ENCODE measurements around the gene TAS2R30.

TAS2R30 gene, protein sequence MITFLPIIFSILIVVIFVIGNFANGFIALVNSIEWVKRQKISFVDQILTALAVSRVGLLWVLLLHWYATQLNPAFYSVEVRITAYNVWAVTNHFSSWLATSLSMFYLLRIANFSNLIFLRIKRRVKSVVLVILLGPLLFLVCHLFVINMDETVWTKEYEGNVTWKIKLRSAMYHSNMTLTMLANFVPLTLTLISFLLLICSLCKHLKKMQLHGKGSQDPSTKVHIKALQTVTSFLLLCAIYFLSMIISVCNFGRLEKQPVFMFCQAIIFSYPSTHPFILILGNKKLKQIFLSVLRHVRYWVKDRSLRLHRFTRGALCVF

DNA sequence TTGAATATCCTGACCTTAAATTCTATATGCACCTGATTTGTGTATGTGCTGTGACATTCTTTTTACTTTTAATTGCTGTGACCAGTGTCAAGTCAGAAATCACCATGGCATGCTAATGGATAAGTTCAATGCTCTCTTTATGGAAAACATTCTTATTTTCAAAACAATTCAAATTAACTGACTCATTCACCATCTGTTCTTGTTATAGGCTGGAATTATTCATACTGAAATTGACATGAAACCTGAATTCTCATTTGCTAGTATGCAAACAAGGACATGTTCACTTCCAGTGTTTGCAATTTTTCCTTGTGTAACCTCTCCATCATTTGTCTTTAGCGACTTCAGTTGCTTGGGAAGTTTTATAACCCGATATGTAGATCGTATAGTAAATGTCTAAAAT, at the start of gene TAS2R30:
Gene TAS2R30, minus strand, starts transcription at position 340 of the 400 bp plus-strand sequence. CDS start 400 bp downstream, outside the sequence.
- no peak for DNase-seq (ENCODE audit: low spot score)

DNA sequence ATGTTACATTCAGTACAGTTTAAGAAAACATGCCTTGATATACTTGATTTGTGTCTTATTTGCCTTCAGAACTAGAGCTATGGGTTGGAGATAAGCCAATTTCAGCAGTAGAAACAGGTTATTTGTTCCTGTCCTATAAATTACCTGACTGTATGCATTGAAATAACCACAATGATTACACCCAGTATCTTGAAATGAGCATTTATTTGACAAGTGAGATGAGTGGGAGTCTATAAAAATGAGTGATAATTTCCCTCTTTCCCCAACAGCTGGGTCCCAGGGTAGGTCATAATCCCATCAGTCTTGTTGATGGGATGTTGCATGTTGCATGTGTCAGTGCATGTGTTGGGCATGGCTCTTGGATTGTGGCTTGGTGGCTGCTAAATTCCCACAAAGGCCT, 48.6 kb upstream of the TAS2R30 start:
- DNase-seq (ENCODE audit: low spot score): no peak

DNA sequence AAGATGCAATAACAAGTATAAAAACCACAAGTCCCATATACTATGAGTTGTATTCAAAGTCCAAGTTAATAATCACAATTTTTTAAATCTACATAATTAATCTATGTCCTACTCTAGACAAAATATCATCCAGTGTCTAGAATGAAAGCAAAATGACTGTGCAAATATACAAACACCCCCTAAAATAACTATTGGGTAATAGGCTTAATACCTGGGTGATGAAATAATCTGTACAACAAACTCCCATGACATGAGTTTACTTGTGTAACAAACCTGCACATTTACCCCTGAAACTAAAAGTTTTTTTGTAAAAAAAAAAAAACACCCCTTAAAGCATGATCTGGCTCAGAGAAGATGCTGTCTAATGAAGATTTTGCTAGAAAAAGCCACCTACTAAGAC, 48.1 kb upstream of the TAS2R30 start:
- no peak for DNase-seq (ENCODE audit: low spot score)

DNA sequence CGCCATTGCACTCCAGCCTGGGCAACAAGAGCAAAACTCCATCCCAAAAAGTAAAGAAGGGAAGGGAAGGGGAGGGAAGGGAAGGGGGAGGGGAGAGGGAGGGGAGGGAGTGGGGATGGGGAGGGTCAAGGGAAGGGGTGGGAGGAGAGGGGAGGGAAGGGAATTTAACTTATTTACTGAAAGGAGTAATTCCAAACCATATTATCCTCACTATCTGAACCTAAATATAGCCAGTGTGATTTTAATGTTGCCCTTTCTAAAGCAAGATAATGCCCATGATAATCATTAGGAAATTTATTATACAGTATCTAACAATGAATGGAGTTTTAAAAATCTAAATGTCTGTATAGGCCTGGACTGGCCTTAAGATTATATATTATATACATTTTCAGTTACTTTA, 43.8 kb upstream of the TAS2R30 start:
- DNase-seq (ENCODE audit: low spot score): no peak

DNA sequence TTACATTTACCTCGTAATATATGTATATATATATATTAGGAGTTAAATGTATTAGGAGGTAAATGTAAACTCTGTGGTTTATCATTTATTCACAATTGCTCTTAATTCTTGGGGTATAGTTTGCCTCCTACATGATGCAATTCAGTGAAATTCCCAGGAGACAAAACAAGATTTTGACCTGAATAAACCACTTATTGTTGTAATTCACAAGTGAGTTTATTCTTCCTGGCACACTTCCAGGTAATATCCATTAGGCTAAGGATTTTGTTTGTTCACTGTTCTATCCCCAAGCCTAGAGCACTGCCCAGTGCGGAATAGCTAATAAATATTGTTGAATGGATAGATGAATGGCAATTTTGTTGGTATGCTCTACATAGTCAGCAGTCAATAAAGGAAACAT, 39.6 kb upstream of the TAS2R30 start:
- no peak for DNase-seq (ENCODE audit: low spot score)

DNA sequence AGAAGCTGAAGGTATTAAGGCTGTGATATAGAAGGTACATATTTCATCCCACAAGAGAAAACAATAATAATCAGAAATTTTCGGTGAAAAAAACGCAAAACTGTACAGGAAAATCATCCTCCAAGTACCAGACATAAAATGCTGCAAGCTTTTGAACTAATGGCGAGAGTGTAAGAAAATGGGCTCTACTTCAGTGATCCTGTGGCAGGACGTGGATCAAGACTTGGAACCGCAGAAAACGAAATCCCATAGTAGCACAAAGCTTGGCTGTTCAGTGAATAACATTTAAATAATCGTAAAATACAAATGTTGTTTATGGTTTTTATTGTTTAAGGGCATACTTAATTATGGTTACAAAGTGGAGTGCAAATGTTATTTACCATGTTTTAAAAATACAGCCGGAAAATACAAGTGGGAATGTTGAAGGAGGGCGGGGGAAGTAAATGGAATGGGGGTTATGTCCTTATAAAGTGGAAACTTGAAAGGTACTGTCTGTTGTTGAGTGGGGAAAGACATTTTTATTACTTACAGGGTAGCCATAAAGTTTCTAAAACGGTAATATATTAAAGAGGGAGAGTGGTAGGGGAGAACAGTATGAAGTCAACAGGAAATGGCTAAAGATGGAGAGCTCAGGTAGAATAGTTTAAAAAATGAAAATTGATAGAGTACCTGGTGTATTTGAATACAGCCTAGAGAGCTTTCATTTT, 37.7 kb upstream of the TAS2R30 start:
- no peak for DNase-seq (ENCODE audit: low spot score)

DNA sequence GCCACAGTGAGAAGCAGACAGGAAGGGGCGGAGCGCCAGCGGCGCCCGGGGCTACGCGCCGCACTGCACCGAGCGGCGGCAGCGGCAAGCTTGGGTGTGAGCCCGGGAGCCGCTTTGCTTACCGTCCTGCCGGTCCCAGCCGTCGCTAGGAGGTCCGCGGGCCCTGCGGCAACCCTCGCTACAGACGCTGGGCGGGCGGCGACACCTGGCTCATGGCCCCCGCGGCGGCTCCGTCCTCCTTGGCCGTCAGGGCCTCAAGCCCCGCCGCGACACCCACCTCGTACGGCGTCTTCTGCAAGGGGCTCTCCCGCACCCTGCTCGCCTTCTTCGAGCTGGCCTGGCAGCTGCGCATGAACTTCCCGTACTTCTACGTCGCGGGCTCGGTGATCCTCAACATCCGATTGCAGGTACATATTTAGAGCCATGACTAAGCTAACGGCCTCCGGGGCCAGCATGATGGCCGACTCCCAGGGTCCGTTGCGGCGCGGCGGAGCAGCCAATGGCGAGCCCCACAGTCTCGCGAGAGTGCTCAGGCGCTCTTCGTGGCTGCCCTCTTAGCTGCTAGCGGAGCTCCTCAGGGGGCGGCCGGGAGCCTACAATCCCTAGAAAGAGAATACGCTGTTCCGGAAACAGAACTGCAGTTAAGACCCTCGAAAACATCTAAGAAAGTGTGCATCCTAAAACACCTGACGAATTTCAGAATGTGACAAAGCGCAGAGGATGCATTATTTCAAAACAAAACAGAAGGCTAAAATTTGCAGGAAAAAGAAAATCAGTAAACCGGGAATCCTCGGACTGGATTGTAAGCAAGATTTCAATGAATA, 36.9 kb upstream of the TAS2R30 start, which contains the start of gene SMIM10L1:
Gene SMIM10L1, plus strand, starts transcription at position 50 of the 824 bp plus-strand sequence. Its CDS starts 163 bp downstream, at position 213.
- peak; percentile 96 for DNase-seq (ENCODE audit: low spot score)

DNA sequence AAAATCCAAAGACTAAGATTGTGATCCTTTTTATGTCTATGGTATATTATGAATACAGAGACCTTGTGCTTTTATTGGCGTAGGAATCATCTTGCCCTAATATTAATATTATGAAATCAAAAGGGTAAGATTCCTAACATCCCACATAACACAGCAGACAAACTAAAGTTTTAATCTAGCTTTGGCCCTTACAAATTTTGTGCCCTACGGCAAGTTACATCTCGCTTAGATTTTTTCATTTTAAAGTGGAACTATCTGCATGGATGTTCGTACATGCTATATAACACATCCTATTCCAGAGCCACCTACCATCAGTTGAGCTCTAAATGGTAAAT, 36.3 kb upstream of the TAS2R30 start:
- no peak for DNase-seq (ENCODE audit: low spot score)

DNA sequence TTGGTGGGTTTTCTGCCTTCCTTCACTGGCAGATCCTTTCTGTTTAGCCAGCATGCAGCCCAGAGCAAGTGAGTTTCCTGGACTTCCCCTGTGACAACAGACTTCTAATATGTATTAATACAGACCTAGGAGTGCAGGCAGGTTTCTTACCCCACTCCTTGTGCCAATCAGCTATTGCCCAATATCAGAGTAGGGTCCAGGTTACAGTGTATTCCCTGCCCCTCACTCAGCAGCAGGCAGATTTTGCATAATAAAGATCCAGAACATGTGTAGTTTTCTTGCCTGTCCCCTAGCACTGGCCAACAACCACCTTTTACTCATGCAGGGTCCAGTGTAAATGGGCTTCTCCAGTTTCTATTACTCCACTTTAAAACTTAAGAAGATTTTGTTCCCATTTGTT, 31.9 kb upstream of the TAS2R30 start:
- DNase-seq (ENCODE audit: low spot score): no peak

DNA sequence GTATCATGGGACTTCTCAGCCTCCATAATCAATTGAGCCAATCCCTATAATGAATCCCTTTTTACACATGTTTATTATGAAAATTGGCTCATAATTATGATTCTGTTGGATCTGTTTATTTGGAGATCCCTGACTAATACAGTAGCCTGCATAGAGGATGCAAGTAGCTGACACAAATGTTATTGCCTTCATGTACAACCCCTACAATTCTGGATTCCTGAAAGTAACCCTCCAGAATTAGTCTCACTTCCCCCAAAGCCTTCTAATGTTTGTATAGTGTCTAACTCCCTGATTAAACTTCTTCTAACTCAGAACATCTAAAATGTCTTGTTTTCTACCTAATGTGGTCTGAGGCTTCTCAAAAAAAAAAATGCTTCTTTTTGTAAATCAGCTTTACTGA, 29.9 kb upstream of the TAS2R30 start:
- no peak for DNase-seq (ENCODE audit: low spot score)

DNA sequence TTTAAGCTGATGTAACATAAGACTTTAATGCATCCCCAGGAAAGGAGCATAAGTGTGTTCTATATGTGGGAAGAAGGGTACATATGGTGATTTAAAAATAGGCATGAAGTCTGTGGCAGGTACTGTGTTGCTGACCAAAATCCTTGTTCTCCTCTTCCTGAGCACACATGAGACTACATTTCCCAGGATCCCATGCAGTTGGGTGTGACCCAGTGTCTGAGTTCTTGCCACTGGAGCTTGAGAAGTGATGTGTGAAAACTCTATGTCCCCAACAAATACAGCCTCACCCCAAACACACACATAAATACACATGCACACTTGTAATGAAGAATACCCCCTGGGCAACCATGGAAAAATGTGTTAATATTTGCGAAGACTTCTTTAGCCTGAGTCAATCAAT, 28.1 kb upstream of the TAS2R30 start:
- no peak for DNase-seq (ENCODE audit: low spot score)

DNA sequence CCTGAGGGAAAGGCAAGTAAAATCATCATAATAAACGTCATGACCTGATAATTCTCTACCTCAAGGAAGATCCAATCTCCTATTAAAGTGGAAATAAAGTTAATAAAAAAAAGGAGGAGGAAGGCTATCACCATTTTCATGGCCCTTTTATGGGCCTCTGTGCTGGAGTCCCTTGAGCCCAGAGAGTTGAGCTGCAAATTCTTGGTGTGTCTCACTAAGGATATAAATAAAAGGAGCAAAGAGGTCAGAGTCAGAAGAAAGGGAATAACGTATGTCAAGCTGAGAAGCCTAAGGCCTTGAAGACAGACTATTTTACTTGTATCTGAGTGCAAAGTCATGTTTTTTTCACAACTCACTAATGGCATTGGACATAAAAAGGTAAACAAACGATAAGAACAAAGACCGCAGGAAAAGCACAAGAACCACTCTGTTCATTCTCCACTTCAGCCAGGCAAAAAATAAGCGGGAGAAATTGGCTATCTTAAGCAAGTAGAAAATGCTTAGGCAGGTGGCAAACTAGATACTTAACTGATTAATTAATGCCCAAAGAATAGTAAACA, 24.5 kb upstream of the TAS2R30 start:
- no peak for DNase-seq (ENCODE audit: low spot score)

DNA sequence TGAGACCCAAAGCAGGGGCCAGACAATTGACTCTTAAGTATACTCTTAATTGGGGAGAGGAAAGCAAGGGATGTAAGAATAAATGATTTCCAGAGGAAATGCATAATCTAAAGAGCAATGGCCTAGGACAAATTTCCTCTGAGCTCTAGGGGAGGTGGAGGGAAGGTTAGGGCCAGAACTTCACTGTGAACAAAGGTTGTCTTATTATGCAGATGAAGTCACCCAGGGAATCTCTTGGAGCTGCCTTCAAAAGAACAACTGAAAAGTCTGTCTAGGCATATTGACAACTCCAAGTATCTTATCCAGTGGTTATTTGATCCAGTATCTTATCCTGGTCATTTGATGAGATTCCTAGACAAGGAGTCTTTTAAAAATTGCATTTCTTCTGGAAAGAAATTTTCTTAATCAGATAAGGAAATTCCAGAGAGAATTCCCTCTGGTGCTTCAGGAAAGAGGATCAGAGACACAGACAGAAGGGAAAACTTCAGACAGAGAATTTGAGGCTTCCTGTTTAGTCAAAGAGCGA, 20.0 kb upstream of the TAS2R30 start:
- no peak for DNase-seq (ENCODE audit: low spot score)

DNA sequence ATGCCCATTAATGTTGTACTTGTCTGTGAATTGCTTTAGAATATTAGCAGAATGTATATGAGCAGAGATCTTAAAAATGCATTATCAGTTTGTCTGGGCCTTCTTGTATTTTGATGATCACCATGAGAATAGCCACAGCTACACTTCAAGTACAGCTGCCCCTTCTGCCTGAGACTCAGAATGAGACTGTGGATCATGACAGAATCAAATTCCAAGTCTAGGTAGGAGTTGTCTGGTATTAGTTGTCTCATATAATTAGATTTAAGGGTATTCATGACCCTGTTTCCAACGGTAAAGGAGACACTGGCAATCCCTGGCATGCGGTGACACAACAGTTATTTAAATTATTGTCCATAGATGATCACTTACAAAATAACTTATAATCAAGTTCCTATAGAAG, 18.3 kb upstream of the TAS2R30 start:
- no peak for DNase-seq (ENCODE audit: low spot score)

DNA sequence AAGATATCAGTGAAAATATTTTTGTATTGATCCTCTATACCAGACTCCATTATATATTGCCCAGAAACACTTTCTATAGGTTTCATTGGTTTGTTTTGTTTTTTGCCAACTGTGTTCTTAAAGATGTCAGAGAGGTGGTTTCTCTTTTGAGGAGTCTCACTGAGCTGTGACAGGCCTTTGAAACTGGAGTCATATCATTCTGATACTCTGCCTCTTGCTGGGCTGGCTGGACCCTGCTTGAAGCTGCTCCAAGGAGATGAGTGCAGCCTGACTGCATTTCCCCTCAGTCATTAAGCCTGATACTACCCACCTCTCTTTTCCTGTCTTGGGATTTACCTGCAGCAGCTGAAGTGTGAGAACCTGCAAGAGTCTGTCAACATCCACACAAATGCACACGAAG, 16.4 kb upstream of the TAS2R30 start:
- DNase-seq (ENCODE audit: low spot score): no peak

DNA sequence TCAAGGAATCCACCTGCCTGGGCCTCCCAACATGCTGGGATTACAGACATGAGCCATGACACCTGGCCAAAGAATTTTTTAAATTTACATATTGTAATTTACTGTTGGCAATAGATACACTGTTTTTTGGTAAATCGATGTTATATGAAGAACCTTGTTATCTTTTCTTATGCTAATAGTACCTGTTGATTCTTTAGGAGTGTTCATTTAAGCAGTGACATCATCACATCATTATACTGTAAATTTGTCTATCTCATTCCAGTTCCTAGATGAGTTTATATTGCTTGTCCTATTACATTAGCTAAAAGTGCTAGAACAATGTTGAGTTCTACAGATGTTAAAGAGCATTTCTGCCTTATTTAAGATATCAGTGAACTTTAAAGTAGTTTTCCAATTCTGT, 13.0 kb upstream of the TAS2R30 start:
- no peak for DNase-seq (ENCODE audit: low spot score)

DNA sequence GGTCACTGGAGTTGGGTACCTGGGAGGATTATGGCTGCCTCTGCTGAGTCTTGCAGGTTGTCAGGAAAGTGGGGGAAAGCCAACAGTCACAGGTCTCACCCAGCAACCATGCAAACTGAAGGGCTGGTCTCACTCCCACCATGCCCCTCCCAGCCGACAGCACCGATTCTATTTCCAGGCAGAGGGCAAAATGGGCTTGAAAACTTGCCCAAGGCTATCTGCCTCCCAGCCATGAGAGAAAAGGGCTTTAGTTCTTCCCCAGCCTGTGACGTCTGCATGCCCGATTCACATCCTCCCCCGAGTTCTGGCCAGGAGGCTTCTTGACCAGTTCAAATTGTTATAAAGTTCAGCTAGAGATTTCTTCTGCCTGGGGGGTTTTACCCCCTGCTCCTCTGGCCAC, 9.9 kb upstream of the TAS2R30 start:
- no peak for DNase-seq (ENCODE audit: low spot score)

DNA sequence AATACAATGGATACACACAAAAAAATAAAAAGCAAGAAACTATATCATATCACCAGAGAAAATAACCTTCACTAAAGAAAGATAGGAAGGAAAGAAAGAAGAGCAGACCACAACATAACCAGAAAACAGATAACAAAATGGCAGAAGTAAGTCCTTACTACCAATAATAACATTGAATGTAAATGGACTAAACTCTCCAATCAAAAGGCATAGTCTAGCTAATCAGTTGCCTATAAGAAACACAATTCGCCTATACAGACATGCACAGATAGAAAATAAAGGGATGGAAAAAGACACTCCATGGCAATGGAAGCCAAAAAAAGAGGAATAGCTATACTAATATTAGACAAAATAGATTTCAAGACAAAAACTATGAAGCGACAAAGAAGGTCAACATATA, 8.9 kb upstream of the TAS2R30 start:
- DNase-seq (ENCODE audit: low spot score): no peak

DNA sequence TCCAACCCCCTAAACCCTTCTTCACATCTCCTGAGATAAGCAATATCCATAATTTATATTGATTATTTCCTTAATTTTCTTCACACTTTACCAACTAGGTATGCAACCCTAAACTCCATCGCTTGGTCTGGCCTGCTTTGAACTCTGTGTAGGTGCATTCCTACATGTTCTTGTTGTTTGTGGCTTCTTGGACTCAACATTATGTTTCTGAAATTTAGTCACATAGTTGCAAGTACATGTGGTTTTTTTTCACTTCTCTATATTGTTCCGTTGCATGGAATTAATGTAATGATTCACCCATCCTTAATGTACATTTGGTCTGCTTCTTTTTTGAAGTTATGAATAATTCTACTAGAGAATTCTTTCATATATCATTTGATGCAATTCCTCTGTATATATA, 1.6 kb upstream of the TAS2R30 start:
- DNase-seq (ENCODE audit: low spot score): no peak

DNA sequence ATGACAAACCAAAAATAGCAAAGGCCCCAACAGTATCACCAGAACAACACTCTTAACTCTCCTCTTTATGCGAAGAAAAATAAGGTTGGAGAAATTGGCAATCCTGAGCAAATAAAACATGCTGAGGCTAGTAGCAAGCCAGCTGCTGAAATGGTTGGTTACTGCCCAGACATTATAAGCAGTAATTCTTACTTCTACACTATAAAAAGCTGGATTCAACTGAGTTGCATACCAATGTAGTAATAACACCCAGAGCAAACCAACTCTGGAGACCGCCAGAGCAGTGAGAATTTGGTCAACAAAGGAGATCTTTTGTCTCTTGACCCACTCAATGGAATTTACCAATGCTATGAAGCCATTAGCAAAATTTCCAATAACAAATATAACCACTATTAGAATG, 628 bp downstream of the TAS2R30 start:
- DNase-seq (ENCODE audit: low spot score): no peak

DNA sequence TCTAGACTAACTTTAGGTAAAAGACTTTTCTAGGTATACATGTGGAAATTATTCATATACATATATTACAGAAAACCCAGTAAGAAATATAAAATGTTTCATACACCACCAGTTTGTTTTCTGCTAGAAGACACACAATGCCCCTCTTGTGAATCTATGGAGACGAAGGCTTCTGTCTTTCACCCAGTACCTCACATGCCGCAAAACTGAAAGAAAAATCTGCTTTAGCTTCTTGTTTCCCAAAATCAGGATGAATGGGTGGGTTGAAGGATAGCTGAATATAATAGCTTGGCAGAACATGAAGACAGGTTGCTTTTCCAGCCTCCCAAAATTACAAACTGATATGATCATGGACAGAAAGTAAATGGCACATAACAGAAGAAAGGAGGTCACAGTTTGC, 1.3 kb downstream of the TAS2R30 start:
- no peak for DNase-seq (ENCODE audit: low spot score)

DNA sequence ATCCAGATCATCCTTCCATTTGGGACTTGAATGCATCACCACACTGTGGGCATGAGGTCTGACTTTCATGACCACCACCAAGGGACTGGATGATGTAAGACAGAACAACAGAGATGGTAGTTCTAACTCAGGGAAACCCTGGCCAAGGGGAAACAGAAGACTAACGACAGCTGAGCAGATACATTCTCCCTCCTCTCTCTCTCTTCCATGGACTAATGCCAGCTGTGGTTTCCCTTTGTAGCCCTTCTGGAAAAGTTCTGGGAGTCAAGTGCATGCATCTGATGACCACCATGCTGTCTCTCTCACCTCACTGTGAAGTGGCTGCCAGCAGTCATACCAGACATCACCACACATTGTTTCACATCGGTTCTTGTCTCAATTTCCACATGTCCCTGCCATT, 3.4 kb downstream of the TAS2R30 start:
- no peak for DNase-seq (ENCODE audit: low spot score)
